Mononuclear cell (primary cell): ENCODE measurements around the gene CALHM4. TPM values are rescaled to one million over a fixed set of nuclear protein-coding genes. Genes with fewer than 3 reads are reported as not detected.
"Not testable (repeated sequence)": the region's sequence is repeated elsewhere in the genome, so short reads cannot be mapped to it uniquely, and the experiment has no call there.

Experiments used
- H3K27me3 ChIP-seq: 2 replicates; pipeline ENCODE4 v1.6.0; 2011; ENCODE audit warnings: low read length, control low read depth; ENCODE audit not compliant: insufficient read depth
- H3K4me1 ChIP-seq: 2 replicates; pipeline ENCODE4 v1.5.1; 2011; ENCODE audit warnings: mild to moderate bottlenecking, low read length, control low read depth; ENCODE audit not compliant: insufficient read depth
- H3K4me3 ChIP-seq: 2 replicates; pipeline ENCODE4 v1.5.1; 2011; ENCODE audit warnings: mild to moderate bottlenecking, low read length, moderate library complexity
- H3K9me3 ChIP-seq: 2 replicates; pipeline ENCODE4 v1.5.1; 2011; ENCODE audit warnings: low read depth, mild to moderate bottlenecking, control low read depth, low read length
- total RNA-seq: library from RNA; depleted of rRNA; stranded (reverse); fragments of >200 nt; gene quantifications from one replicate; pipeline ENCODE4 v1.2.3, GENCODE V29; 2012

CALHM4 gene
- total RNA-seq, 1 donor = 0.21 TPM

DNA sequence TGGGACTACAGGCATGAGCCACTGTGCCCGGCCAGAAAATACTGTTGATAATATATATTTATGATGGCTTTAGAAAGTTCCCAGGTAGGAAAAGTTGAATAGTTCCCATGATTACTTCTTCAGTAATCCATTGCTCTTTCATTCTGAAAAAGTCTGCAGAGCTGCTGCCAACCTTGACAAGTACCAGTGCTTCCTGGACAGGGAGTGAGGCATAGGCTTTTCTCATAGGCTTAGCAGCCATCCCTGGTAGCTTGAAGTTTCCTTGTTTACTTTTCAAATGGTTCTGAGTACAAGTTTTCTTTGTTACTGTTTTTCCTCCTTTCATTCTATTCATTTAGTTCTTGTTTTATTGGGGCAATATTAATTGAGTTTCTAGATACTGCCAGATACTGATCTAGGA, 25.6 kb downstream of the CALHM4 start:
- Histone ChIP-seq H3K4me1 (no peaks in the 10 kb centered on the region), H3K4me3 (no peak overlapping the region), H3K27me3 (no peaks in the 10 kb centered on the region), H3K9me3 (no peaks in the 10 kb centered on the region)

DNA sequence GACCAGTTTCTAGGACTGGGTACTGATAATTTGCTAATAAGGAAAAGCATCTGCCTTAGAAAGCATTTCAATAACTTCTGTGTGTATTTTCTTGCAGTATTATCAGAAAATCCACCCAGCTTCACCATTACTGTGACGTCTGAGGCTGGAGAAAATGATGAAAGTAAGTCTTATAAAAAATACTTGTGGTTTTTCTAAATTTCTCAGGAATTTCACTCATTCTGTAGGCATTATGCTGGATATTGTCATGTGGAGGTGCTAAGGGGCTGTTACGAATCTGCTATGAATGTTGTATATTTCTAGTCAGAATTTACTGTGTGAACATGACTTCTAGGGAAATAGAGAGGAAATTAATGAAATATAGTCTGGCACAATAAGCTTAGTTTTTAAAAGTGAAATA, 26.6 kb downstream of the CALHM4 start:
- Histone ChIP-seq H3K4me1 (no peaks in the 10 kb centered on the region), H3K9me3 (no peaks in the 10 kb centered on the region), H3K27me3 (no peaks in the 10 kb centered on the region), H3K4me3 (no peak overlapping the region)

DNA sequence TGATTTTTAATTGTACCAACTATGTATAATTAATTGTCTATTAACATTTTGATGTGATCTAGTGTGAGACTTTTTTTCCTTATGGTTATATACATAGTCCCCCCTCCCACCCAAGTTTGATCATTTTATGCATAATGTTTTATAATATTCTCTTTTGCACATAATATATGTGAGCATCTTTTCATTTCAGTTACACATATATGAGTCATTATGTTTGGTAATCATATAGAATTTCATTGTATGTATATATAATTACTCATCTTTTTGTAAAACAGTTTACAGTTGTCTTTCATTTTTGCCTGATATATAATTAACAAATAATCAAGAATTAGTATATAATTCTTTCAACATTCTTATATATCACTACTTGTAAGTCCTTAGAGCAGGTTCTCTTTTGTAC, 32.7 kb downstream of the CALHM4 start:
- H3K4me1 ChIP-seq = no peaks in the 10 kb centered on the region
- no peak overlapping the region for H3K4me3 ChIP-seq
- H3K27me3 ChIP-seq = no peaks in the 10 kb centered on the region
- no peaks in the 10 kb centered on the region for H3K9me3 ChIP-seq

DNA sequence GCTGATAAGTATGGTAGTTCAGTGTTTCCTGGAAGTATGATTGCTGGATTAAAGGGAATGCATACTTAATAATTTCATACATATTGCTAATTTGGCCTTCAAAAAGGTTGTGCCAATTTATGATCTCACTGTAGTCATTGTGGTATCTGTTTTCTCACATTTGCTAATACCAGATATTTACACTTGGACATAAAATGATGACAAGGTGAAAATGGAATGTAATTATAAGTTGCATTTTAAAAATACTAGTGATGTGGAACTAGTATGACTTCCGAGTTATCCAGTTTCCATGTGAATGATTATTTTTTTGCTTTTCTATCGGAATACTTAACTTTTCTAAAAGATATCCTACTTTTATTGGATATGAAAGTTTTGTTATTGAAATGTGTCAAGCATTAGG, 33.2 kb downstream of the CALHM4 start:
- Histone ChIP-seq H3K4me3 (no peak overlapping the region), H3K27me3 (no peaks in the 10 kb centered on the region), H3K9me3 (no peaks in the 10 kb centered on the region), H3K4me1 (no peaks in the 10 kb centered on the region)

DNA sequence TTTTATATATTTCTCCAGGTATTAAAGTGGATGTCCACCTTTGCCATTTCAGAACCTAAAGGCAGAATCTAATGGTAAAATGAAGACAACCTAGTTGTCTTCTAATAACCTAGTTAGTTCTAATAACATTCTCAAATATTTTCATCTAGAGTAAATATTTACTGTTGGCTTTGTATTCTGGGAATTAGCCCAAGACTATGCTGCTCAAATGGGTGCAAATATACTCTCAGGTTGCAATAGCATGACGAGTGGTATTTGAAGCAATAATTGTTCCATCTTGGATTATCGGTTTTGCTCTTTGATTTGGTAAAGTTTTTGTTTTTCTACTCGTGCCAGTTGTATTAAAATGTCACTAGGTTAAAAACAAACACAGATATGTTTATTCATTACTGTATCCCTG, 41.7 kb downstream of the CALHM4 start:
- H3K4me3 ChIP-seq = no peak overlapping the region
- H3K9me3 ChIP-seq = no peaks in the 10 kb centered on the region
- H3K4me1 ChIP-seq = no peaks in the 10 kb centered on the region
- H3K27me3 ChIP-seq = no peaks in the 10 kb centered on the region

GRCh38 chr6:116596815-116597214, 43.3 kb downstream of the CALHM4 start:
- no peaks in the 10 kb centered on the region for H3K27me3 ChIP-seq
- H3K4me1 ChIP-seq = no peaks in the 10 kb centered on the region
- no peaks in the 10 kb centered on the region for H3K9me3 ChIP-seq
- no peak overlapping the region for H3K4me3 ChIP-seq

GRCh38 chr6:116603916-116604315, 50.4 kb downstream of the CALHM4 start:
- H3K4me1 ChIP-seq, H3K4me3 ChIP-seq, H3K9me3 ChIP-seq, H3K27me3 ChIP-seq: not testable (repeated sequence)

DNA sequence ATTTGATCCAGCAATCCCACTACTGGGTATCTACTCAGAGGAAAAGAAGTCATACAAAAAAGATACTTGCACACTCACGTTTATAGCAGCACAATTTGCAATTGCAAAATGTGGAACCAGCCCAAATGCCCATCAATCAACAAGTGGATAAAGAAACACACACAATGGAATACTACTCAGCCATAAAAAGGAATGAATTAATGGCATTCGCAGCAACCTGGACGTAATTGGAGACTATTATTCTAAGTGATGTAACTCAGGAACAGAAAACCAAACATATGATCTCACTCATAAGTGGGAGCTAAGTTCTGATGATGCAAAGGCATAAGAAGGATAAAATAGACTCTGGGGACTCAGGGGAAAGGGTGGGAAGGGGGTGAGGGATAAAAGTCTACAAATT, 51.3 kb downstream of the CALHM4 start:
- not testable (repeated sequence) for H3K4me1 ChIP-seq, H3K4me3 ChIP-seq, H3K9me3 ChIP-seq

DNA sequence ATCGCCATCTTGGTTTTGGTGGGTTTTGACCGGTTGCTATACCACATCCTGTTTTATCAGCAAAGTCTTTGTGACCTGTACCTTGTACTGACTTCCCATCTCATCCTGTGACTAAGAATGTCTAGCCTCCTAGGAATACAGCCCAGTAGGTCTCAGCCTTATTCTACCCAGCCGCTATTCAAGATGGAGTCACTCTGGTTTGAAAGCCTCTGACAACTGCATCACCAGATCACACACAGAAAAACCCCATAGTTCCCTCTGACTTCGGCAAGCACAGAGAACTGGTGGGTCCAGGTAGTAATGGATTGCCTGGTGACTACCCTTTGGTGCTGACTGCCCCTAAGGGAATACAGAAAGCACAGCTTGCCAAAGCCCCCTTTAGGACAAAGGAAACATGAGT, 52.4 kb downstream of the CALHM4 start:
- Histone ChIP-seq H3K27me3 (peaks cover under 1% of the 10 kb centered on the region), H3K4me1 (no peaks in the 10 kb centered on the region), H3K9me3 (no peaks in the 10 kb centered on the region), H3K4me3 (no peak overlapping the region)

More for the DNA sequence above, 51.3 kb downstream of the CALHM4 start:
- H3K27me3 ChIP-seq = not testable (repeated sequence)

Other genes with a start within 250 kb of the CALHM4 start
- gene DSE, start 182.8 kb upstream of the CALHM4 start, total RNA-seq = 98.8 TPM
- 19.7 TPM for gene CALHM6, start 92.4 kb upstream of the CALHM4 start, total RNA-seq
- gene CALHM5, start 42.1 kb upstream of the CALHM4 start, total RNA-seq = 0.42 TPM
- gene TRAPPC3L, start 8.1 kb upstream of the CALHM4 start, total RNA-seq = 2.1 TPM
- gene RWDD1, start 17.8 kb downstream of the CALHM4 start, total RNA-seq = 61.0 TPM
- gene RSPH4A, start 62.7 kb downstream of the CALHM4 start, total RNA-seq = 1.3 TPM
- gene ZUP1, start 115.0 kb downstream of the CALHM4 start, total RNA-seq = 21.1 TPM
- 53.0 TPM for gene KPNA5, start 127.5 kb downstream of the CALHM4 start, total RNA-seq
- not detected for gene FAM162B, start 212.0 kb downstream of the CALHM4 start, total RNA-seq